ENCODE results near the gene SCO1.
"Not testable (repeated sequence)": the region's sequence is repeated elsewhere in the genome, so short reads cannot be mapped to it uniquely, and the experiment has no call there.

Gene SCO1

DNA sequence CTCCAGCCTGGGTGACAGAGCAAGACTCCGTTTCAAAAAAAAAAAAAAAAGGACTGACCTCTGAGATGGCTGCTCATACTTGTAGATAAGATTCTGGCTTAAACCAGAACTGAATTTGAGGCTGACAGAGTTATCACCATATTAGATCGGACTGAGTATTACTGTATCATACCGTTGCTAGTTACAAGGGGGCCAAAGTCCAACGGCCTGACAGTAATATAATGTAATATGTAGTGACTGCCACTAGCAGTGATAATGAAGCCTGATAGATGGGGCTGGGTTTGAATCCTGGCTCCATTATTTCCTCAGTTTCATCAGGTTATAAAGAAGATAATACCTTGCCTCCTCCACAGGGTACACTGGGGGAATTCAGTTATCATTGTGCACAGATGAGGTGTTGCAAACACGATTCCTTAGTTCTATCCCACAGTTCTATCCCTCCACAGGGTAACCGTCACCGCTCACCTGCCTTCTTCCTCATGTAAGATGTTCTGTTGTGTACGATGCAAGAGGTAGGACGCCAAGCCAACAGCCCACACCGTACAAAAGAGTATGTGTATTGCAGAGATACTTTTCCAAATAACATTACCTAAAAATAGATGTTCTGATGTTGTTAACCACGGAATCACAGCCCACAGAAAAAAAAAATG lies 27.3 kb upstream of the SCO1 start:
- DNase-seq, result no peak

DNA sequence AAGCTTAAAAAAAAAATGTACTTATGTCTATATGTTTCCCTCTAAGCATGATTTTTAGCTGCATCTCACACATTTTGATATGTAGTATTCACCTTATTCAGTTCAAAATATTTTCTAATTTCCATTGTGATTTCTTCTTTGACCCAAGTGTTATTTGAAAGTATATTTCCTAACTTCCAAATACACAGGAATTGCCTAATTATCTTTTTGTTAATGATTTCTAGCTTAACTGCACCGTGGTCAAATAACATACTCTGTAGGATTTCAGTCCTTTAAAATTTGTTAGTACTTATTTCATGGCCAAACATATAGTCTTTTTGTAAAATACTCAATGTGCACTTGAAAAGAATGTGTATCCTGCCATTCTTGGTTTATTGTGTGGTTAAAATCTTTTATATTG lies 21.2 kb upstream of the SCO1 start:
- DNase-seq, result no peak

DNA sequence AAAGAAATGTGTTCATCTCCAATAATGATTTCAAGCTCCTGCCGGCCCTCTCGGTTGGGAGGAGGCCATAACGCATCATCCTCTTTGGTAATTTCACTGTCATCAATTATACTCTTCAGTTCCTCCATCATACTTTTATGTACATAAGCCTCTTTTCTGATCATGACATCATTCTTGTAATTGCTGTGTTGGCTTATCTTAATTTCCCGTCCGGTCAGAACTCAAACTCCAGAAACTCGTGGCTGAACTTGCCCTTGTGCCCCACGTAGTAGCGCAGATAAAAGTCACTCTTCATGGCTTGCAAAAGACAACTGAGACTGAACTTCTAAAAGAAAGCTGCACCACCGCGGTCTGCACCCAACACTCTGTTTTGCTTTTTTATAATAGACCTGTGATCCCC lies 18.9 kb upstream of the SCO1 start:
- no peak for DNase-seq

DNA sequence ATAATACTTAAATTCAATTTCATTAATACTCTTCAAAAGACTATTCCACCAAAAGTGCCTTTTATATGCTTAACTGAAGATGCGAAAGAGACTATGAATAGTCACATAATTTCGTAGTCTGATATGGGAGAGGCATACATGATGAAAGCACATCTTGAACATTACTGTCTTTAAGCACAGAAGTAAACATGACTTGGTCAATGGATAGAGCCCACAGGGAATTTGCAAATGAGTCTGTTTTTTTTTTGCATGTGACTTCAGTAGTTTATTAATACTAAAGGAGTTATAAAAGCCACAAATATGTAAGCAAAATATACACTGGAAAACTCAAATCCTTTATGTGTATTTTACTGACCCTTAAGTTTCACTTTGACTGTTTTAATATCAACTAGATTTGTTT lies 16.0 kb upstream of the SCO1 start:
- DNase-seq, result no peak

DNA sequence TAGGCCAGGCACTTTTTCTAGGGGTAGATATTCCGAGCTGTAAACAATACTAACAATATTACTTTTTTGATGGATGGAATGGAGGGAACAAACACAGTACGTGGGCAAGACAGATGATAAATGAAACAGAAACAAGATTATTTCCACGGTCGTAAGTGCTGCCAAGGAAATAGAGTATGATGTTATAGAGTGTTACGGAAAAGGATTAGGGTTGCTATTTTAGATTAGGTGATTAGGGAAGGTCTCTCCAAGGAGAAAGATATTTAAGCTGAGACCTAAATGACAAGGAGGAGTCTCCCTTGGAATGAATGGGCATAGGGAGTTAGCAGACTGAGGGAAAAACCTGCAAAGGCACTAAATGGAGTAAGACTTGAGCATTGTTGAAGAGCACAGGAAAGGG lies 8.4 kb upstream of the SCO1 start:
- no peak for DNase-seq

DNA sequence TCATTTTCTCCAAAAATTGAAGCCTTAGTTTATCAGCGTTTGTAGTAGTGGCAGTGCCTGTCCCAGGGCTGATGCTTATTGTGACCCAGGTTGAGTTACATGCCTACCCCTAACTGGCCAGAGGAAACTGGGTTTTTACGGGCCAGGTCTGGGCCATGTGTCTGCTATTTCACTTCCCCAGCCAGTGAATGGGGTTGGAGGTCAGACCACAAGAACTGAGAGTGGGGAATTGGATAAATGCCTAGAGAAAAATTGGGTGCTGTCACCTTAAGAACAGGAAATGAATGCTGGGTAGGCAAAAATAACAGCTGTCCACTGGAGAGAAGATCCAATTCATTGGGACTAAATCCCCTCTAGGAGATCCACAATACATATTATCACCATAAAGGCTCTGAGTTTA lies 5.2 kb upstream of the SCO1 start:
- no peak for DNase-seq

DNA sequence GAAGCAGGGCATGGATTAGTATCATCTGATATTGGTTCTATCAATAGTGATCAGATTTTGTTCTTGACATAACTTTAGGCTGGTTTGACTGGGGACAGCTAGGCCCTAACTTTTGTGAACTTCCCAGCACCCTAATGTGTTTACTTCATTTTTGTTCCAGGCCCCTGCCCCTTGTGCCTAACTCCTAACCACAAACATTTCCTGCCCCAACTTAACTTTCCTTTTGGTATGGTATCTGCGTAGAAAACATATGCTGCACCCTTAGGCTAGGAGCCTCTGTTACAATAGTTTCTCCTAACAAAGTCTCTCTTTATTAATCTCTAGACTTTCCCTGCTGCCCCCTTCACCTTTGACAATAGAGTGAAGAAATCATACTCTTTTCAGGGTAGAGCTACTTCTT lies 2.5 kb upstream of the SCO1 start:
- peak in 1 of 2 donors; percentile 42 for DNase-seq

DNA sequence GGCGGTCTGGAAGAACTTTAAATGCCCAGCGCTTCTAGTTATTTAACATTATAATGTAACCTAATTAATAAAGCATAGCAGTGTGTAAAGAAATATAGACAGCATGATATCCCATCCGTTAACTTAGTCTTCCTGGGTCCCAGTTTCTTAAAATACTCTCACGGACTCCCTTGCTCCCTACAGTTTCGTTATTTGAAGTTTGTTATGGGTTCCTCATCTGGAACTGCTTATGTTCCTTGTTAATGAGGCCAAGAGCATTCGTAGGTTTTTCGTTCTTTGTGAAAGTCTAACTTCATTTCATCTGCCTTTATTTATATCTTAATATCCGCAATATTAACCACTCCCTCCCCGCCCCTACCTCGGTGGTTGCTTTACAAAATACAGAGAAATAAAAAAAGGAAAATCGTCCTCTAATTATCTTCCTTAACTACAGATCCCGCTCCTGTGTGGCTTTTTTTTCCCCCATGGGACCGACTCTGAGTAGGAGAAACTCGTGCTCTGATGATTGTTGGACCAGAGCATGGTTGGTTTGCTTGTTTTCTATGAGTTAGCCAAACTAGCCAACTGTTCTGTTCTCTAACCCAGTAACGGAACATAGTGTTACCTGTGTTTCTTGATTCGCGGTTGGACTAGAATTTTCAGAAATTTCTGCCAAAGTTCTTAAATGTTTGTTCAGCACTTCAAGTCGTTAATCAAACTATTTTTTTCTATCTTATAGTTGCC lies 924 bp upstream of the SCO1 start:
- no peak for DNase-seq

DNA sequence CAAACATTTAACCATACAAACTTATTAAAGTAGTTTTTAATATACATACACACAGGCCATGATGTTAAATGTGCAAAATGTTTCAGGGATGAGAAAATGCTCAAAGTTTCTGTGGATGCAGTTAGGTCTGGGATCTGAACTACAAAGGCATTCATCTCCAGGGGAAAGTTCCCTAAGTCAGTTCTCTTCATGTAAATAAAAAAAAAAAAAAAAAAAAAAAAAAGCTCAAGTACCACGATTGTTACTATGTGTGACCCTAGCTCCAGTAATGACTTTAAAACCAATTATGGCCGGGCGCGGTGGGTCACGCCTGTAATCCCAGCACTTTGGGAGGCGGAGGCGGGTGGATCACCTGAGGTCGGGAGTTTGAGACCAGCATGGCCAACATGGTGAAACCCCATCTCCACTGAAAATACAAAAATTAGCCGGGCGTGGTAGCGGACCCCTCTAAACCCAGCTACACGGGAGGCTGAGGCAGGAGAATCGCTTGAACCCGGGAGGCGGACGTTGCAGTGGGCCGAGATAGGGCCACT lies 1.4 kb downstream of the SCO1 start:
- not testable (repeated sequence) for DNase-seq

DNA sequence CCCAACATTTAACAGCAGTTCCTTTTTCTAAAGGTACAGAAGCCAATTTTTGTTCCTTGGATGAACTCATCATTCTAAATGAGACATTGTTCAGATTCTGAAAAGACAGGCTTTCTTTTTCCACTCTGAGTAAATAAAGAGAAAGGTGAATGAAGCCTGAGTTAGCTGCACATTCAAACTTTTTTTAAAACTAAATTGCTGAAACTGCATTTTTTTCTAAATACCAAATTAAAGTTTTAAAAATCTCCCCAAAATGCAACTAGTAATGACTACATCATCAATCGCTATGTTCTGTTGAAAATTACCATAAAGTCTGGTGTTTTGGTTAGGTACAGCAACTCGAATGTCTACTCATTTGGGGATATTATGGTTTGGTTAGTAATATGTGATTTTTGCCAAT lies 9.8 kb downstream of the SCO1 start:
- no peak for DNase-seq

DNA sequence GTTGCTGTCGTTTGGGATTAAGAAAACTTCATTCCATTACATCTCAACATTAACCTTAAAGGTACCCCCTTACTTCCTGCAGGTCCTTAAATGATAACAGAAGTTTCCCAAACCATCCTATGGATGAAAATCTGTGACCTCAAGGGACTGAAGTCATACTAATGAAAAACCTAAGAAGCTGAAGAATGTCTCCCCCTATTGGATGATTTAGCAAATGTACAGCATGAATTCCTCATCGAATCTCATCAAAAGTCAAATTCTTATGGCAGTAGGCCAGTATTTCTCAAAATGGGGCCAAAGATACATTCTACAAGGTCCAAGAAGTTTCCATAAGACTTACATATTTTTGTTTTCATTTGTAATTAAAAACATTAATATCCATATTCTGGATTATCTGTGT lies 13.5 kb downstream of the SCO1 start:
- DNase-seq, result peak in 1 of 2 donors; percentile 45

DNA sequence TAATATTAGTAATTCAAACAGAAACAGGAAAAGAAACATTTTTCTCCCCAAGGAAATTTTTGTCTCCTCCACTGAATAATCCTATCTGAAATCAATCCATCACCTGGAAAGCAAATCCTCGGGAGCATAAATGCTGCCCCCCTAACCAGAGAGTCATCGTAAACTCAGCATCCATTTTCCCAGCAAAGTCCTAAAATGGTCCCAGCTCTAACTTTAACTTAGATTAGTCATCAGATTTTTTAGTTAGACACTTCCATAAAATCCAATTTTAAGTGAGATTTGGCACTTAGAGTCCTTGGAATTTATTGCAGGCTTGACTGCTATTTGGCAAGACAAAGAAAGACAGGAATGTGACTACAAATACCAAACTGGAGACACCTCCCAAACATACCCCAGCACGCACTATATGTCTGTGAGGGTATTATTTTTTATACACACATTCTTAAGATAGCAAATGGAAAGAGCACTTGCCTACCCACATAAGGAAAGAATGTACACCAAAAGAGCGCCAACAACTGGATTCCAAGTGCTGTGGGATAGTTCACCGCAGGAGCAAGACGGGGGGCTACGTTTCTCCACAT lies 15.4 kb downstream of the SCO1 start:
- no peak for DNase-seq

DNA sequence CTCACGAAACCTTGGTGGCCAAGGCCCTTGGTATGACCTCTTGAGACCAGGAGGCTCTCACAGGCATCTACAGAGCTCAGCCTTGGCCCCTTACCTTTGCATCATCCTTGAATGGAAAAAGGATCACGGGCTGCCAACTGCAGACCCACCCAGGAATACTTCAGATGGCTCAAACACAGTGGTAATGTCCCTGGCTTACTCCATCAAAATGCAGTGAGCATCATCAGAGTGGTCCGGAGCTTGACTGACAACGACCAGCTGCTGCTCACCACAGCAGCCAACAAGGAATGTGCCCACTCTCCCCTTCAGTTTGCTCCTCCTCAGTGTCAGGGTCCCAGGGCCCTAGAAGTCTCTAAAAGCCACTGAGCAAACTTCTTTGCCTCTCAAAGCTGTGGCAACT lies 22.6 kb downstream of the SCO1 start:
- no peak for DNase-seq

DNA sequence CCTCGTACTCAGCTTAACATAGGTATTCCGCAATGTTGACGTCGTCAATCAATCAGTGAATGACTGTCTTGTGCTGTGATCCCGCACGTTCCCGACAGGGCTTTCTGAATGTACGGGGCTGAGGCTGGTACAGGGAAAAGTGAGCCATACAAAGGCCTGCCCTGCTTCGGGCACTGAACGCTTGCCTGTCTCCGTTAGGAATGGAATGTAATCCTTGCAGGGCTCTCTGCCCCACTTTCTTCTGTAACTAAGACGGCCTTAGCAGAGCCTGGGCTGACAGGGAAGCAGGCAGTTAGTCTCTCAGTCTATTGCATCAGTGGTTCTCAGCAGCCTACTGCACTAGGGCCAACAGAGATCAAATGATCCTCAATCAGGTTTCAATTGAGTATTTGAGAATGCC lies 24.0 kb downstream of the SCO1 start:
- no peak for DNase-seq

DNA sequence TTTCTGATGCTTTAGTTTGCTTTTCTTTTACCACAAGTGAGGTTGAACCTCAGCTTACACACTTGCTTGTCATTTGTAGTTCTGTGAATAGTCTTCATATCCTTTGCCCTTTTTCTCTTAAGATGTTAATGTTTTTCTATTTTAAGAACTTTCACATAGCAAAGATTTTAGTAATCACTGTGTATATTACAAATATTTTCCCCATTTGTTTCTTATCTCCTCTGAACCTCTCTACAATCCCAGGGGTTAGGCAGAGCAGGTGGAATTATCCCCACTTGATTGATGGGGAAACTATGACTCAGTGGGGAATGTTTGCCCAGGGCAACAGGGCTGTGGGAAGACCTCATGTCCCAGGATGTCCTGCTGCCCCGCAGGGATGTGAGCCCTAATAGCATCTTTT lies 28.6 kb downstream of the SCO1 start:
- no peak for DNase-seq

DNA sequence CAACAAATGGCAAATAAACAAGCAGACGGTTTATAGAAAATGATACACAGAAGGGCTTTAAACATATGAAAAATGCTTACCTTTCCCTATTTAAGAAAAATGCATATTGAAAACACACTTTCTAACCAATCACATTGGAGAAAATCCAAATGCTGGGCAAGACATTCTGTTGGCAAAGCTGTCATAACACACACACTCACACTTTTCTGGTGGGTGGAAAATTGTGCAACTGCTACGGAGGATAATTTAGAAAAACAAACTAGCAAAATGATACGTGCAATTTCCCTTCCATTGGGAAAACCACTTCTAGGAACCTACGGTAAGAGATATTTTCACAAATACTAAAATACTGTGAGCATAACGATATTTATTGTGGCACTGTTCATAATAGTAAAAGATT lies 30.4 kb downstream of the SCO1 start:
- no peak for DNase-seq

DNA sequence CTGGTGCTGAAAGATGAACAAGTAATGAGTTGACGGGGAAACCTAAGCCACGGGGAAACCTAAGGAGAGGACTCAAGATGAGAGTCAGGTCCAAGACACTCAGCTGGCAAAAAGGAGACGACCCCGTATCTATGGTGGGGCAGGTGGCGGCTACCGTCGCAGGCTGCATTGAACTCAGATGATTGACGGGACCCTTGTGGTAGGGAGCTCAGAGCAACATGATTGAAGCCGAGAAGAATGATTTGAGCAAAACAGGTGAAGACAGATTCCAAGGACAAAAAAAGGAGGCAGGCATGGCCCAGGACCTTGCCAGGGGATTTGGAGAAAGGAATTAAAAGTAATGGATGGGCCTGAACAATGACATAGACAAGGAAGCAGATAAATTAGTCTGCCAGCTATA lies 32.8 kb downstream of the SCO1 start:
- no peak for DNase-seq

DNA sequence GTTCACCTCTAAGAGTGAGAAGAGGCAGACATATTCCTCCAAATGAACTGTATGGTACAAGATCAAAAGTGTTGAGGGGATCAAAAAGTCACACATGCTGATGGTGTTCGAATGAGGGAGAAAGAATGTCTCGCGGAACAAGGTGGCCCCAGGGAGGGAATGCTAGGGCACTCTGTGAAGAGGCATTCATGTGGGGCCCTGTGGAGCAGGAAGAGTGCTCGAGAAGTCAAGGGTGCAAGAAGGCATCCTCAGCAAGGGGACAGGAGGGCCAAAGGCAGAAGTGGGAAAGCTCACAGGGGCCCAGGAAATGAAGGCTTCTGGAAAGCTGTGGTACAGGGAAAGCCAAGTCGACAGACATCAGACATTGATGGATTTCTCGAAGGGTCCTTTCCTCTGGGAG lies 34.1 kb downstream of the SCO1 start:
- no peak for DNase-seq

DNA sequence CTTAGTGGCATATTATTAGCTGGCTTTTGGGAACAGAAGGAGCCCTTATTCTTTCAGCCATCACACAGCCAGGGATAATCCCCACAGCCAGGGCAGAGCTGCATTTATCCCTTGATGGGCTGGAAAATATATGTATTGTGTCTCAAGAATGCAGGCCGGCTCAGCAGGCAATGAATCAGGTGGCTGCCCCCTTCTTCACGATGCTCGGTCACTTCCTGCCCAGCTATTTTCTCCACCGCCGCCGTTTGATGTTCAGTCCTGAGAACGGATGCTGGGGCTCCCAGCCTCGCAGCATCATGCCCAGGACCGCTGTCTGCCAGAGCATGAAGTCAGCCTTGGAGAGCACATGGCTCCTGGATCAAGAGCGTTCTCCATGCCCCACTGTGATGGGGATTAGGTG lies 35.9 kb downstream of the SCO1 start:
- DNase-seq, result no peak

DNA sequence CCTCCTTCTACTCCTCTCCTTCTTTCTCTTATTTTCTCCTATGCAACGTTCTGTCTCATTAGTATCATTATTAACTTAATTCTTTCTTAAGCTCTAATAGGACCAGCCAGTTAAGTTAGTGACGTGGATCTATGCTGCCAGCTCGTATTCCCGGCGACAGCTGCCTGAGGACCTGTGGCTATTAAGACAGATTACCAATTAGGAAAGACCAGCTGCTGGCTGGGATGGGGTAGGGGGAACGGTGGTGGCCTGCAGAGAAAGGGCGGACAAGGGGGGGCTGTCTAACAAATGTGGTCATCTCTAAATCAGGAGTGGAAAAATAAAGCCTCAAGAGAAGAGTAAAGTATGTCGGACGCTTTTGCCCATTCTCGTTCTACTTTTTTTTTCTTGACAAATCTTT lies 39.5 kb downstream of the SCO1 start:
- DNase-seq, result no peak

DNA sequence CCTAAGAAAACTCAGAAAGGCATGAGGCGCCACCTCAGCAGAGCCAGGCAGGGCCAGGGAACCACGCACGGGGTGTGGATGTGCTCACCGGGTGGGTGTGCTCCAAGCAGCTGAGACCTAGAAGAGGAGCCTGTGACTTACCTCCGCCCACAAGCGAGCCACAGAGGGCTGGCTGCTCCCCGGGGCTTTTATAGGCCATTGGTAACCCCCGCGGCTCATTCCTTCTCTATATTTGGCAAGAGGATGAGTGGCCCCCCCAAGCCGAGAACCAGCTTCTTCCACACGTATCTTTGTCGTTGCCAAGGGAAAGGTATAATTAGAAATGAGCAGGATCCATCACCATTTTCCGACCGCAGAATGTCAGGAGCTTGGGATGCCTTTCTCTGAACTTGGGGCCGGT lies 40.2 kb downstream of the SCO1 start, which contains the start of gene MYH3:
Gene MYH3 (minus strand): TSS at position 162 of the 400 bp plus-strand sequence. CDS start 2,245 bp downstream, outside the sequence.
- DNase-seq, result no peak

DNA sequence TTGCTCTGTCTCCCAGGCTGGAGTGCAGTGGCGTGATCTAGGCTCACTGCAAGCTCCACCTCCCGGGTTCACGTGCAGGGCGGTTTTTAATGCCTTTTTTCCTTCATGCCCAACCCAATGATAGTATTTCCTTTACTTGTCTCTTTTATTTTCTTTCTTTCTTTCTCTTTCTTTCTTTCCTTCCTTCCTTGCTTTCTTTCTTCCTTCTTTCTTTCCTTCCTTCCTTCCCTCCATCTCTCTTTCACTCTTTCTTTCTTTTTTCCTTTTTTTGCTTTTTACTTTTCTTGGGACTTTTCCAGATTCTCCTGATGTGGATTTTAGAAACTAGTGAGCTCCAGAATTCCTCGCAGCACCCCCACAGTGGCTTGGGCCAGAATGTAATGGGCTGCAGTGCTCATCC lies 43.3 kb downstream of the SCO1 start:
- DNase-seq, result no peak

DNA sequence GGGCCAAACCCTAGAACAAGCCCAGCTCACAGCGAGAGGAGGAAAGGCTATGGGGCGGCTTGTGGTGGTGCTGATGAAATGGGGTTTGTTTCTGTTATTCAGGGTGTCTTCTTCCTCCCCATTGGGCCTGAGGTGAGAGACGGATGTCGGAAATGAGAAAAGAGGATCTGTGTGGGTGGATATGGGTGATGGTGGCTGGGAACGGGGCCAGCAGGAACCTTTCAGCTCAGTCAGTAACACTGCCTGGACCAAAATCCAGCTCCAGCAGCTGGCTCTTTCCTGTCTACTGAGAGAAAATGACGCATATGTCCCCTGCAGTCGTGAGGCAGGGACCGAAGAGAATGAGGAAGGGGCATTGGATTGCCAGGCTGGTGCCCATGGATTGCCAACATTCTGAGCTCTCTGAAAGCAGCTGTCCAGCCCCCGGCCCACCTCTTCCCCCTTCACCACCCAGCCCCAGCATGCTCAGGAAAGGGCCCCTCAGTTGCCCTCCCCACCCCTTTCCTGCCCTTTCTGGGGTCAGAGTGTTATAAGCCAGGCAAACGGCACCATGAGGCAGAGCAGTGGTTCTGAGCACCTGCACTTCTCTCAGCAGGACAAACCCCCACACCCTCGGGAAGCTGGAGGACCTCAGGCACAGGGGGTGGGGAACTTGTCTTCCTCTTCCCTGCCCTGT lies 44.2 kb downstream of the SCO1 start:
- peak in 1 of 2 donors; percentile 90 for DNase-seq

DNA sequence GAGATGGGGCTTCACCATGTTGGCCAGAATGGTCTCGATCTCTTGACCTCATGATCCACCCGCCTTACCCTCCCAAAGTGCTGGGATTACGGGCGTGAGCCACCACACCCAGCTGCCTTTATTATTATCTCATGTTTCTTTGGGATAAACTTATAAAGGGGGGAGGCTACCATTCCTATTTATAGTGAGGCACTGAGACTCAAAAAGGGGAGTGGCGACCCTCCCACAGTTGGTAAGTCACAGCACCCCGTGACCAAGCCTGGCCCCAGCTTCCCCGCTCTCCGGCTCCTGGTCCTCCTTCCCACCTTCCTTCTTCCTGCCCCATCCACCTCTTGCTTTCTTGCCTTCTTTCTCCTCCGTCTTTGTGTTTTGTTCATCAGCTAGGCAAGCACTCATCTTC lies 45.4 kb downstream of the SCO1 start:
- no peak for DNase-seq

All from bone marrow (tissue), 2 donors.